GM19372 (cell line): ENCODE measurements around the gene CENPU.
"Not testable (repeated sequence)": the region's sequence is repeated elsewhere in the genome, so short reads cannot be mapped to it uniquely, and the experiment has no call there.

Source experiments
- ATAC-seq: cut with Tn5 transposase; IDR thresholded peaks from one replicate; pipeline ENCODE4 v1.9.1; 2021; ENCODE audit warnings: mild to moderate bottlenecking, low read depth, moderate library complexity; ENCODE audit not compliant: unreplicated experiment

The CENPU gene

GRCh38 chr4:184752496-184753275, 18.8 kb upstream of the CENPU start:
- no peak for ATAC-seq

GRCh38 chr4:184751585-184751956, 17.7 kb upstream of the CENPU start:
- ATAC-seq: no peak

GRCh38 chr4:184750926-184751584, 17.2 kb upstream of the CENPU start:
- no peak for ATAC-seq

GRCh38 chr4:184748251-184748652, 14.4 kb upstream of the CENPU start:
- ATAC-seq: no peak

GRCh38 chr4:184747034-184747830, 13.3 kb upstream of the CENPU start:
- ATAC-seq: no peak

GRCh38 chr4:184745831-184746795, 12.2 kb upstream of the CENPU start:
- peak; percentile 47 for ATAC-seq

GRCh38 chr4:184744236-184744635, 10.3 kb upstream of the CENPU start:
- no peak for ATAC-seq

GRCh38 chr4:184743650-184744049, 9.8 kb upstream of the CENPU start:
- ATAC-seq: no peak

- ATAC-seq: not testable (repeated sequence)
These were observed 7.8 kb upstream of the CENPU start for GRCh38 chr4:184741651-184742050.

GRCh38 chr4:184740980-184741391, 7.1 kb upstream of the CENPU start:
- ATAC-seq: no peak

GRCh38 chr4:184739575-184739974, 5.7 kb upstream of the CENPU start:
- not testable (repeated sequence) for ATAC-seq

GRCh38 chr4:184734758-184735157, 862 bp upstream of the CENPU start:
- ATAC-seq: no peak

GRCh38 chr4:184732126-184732525, 1.8 kb downstream of the CENPU start:
- no peak for ATAC-seq

GRCh38 chr4:184731056-184731455, 2.8 kb downstream of the CENPU start:
- no peak for ATAC-seq

GRCh38 chr4:184729946-184730345, 4.0 kb downstream of the CENPU start:
- ATAC-seq: no peak

- no peak for ATAC-seq
These were observed 5.0 kb downstream of the CENPU start for GRCh38 chr4:184728858-184729257.

- ATAC-seq: no peak
These were observed 6.5 kb downstream of the CENPU start for GRCh38 chr4:184727430-184727829.

GRCh38 chr4:184722798-184723197, 11.1 kb downstream of the CENPU start:
- ATAC-seq: no peak

GRCh38 chr4:184721254-184721653, 12.6 kb downstream of the CENPU start:
- no peak for ATAC-seq

- ATAC-seq: no peak
These were observed 14.5 kb downstream of the CENPU start for GRCh38 chr4:184719407-184719806.
